ENCODE data around the gene ZKSCAN1. TPM values are rescaled to one million over a fixed set of nuclear protein-coding genes. Genes with fewer than 3 reads are reported as not detected.
A peak's percentile ranks its signal among the peaks of the same experiment; 100 is the strongest.
"Not testable (repeated sequence)": the region's sequence is repeated elsewhere in the genome, so short reads cannot be mapped to it uniquely, and the experiment has no call there.

ZKSCAN1 gene
- total RNA-seq, result 59.0 and 70.6 TPM in 2 replicates

DNA sequence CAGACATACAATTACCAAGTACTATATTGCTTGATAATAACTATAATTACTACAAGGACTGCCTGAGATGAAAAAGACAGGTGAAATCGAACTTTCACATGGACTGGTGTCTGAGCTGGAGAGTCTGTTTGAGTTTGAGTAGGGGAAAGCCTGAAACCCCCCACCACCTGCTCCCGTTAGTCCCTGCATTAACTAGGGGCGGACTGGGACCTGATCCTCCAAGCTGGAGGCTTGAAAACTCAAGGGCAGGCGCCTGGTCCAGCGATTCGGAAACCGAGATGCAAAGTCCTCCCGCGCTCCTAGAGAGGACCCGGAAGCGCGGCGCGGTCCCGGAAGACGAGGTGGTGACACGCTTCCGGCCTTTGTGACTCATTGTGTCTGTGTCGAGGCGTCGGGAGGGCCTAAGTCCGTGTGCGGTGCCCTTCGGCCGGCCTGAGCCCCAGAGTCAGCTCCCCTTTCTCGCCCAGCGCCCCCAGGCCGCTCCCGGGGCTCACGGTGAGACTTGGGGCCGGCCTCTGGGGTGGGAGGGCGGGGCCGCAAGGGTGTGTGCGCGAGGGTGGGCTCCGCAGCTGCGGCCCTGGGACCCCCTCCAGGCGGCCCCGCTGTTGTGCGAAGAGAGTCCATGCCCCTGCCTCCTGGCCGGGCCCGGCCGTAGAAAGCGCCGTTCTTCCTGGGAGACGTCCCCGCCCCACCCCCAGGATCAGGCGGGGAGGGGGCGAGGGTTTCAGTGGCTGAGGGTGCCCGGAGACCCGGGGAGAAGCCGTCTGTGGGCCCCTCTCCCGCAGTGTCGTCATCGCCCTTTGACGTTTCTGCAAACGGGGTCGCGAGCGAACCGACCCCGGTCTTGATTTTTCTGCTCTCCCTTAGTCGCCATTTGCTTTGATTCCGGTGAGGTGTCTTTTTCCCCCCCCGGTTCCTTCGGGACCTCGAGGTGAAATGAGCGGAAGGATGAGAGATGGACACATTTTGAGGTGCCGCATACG, at the start of gene ZKSCAN1:
ZKSCAN1 (plus strand) TSS at position 365 of the 983 bp plus-strand sequence. CDS start 7,911 bp downstream, outside the sequence.
- TF ChIP-seq, protein P1, sequence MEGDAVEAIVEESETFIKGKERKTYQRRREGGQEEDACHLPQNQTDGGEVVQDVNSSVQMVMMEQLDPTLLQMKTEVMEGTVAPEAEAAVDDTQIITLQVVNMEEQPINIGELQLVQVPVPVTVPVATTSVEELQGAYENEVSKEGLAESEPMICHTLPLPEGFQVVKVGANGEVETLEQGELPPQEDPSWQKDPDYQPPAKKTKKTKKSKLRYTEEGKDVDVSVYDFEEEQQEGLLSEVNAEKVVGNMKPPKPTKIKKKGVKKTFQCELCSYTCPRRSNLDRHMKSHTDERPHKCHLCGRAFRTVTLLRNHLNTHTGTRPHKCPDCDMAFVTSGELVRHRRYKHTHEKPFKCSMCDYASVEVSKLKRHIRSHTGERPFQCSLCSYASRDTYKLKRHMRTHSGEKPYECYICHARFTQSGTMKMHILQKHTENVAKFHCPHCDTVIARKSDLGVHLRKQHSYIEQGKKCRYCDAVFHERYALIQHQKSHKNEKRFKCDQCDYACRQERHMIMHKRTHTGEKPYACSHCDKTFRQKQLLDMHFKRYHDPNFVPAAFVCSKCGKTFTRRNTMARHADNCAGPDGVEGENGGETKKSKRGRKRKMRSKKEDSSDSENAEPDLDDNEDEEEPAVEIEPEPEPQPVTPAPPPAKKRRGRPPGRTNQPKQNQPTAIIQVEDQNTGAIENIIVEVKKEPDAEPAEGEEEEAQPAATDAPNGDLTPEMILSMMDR (IDR thresholded peaks at IDR 0.05), result no peak
- intact Hi-C loops (cut with micrococcal nuclease), result loop anchor here (1.0 to 2.0 kb wide), 6 partner anchors 18 to 543 kb away; partner anchors contain the start of genes TRIM4, ZKSCAN5, ZNF3 and ZNF789
- POLR2A ChIA-PET, result interaction anchor here (0.6 to 3.0 kb wide), 18 partner anchors 14 to 860 kb away, joined by 3 to 38 read pairs (median 4); partner anchors contain the start of genes AP4M1, COPS6, GNB2 and LAMTOR4
- peak within 1 kb of the TSS; percentile 90 for H3K4me3 Mint-ChIP-seq
- H3K4me1 Mint-ChIP-seq, result peaks cover 34% of the 10 kb centered on the region
- DNase-seq (peak; percentile 76), ATAC-seq (ENCODE audit: low read depth) (peak; percentile 97)
- H3K27me3 Mint-ChIP-seq, result peaks cover 6% of the 10 kb centered on the region
- peak within 1 kb of the TSS; percentile 84 for H3K27ac Mint-ChIP-seq
- H3K36me3 Mint-ChIP-seq (ENCODE audit: low read depth), result peaks cover 19% of the 10 kb centered on the region
- CTCF ChIA-PET, result interaction anchor here (0.6 to 1.2 kb wide), 3 partner anchors 25 to 544 kb away, joined by 3 read pairs; no protein-coding TSS in a partner anchor
- H3K9me3 Mint-ChIP-seq, result no peaks in the 10 kb centered on the region

DNA sequence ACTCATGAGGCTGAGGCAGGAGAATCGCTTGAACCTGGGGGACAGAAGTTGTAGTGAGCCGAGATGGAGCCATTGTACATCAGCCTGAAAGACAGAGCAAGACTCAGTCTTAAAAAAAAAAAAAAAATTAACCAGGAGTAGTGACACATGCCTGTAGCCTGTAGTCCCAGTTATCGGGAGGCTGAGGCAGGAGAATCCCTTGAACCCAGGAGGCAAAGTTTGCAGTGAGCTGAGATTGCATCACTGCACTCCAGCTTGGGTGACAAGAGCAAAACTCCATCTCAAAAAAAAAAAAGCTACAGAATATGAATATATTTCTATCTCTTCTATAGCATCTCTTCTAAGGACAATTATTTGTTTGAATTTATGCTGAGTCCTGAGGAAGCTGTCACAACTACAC, 46.1 kb upstream of the ZKSCAN1 start:
- no peaks in the 10 kb centered on the region for H3K36me3 Mint-ChIP-seq (ENCODE audit: low read depth)
- H3K27ac Mint-ChIP-seq, result no peak overlapping the region
- H3K4me1 Mint-ChIP-seq, result no peaks in the 10 kb centered on the region
- DNase-seq (no peak), ATAC-seq (ENCODE audit: low read depth) (no peak)
- no peaks in the 10 kb centered on the region for H3K9me3 Mint-ChIP-seq
- ChIA-PET CTCF (no interaction called here), POLR2A (no interaction called here)
- TF ChIP-seq, protein P1 (IDR thresholded peaks at IDR 0.05), result no peak
- H3K27me3 Mint-ChIP-seq, result peaks cover 36% of the 10 kb centered on the region
- intact Hi-C loops (cut with micrococcal nuclease), result no loop called here
- H3K4me3 Mint-ChIP-seq, result no peak overlapping the region

DNA sequence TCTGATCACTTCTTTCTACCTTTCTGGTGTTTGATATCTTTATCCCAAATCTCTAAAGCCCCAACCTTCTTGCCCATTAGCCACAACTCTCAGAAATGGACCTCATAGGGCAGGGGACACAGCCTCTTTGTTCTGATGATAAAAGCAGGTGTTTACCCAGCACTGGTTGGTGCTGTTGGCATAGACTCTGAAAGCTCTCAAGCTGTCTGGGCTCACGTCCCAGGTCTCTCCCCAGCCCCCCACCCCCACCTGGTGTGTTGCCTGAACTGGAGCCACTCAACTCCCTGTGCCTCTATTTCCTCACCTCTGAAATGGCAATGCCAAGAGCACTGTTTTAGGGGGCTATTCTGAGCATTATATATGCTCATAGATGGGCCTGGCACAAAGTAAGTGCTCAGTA, 45.6 kb upstream of the ZKSCAN1 start:
- H3K36me3 Mint-ChIP-seq (ENCODE audit: low read depth); ATAC-seq (ENCODE audit: low read depth); POLR2A ChIA-PET; DNase-seq; H3K4me1 Mint-ChIP-seq; CTCF ChIA-PET; H3K4me3 Mint-ChIP-seq; H3K27ac Mint-ChIP-seq; H3K9me3 Mint-ChIP-seq; intact Hi-C loops (cut with micrococcal nuclease): not testable (repeated sequence)
- H3K27me3 Mint-ChIP-seq, result peaks cover 32% of the 10 kb centered on the region

DNA sequence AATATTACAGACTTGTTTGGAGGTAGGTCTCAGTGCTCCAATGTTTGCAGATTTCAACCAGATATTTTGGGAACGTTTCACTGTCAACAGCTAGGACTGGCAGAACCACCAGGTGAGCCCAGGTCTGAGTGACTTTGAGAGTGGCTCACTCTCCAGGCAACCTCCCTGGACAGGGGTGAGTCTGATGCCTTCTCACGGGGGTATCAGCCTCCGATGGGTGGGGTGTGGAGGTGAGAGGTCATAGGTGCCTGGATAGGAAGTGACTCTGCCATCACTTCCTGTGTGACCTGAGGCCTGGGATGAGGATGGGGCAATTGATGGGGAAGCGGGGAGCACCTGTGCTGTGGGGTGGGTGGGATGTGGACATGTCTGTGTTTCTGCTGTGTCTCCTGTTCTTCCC, 44.2 kb upstream of the ZKSCAN1 start:
- Mint-ChIP-seq H3K36me3 (ENCODE audit: low read depth) (no peaks in the 10 kb centered on the region), H3K27ac (no peak overlapping the region), H3K9me3 (no peaks in the 10 kb centered on the region), H3K4me1 (no peaks in the 10 kb centered on the region), H3K27me3 (peaks cover 34% of the 10 kb centered on the region), H3K4me3 (no peak overlapping the region)
- ChIA-PET CTCF (no interaction called here), POLR2A (no interaction called here)
- DNase-seq, result no peak
- TF ChIP-seq, protein P1 (IDR thresholded peaks at IDR 0.05), result no peak
- intact Hi-C loops (cut with micrococcal nuclease), result no loop called here
- no peak for ATAC-seq (ENCODE audit: low read depth)

DNA sequence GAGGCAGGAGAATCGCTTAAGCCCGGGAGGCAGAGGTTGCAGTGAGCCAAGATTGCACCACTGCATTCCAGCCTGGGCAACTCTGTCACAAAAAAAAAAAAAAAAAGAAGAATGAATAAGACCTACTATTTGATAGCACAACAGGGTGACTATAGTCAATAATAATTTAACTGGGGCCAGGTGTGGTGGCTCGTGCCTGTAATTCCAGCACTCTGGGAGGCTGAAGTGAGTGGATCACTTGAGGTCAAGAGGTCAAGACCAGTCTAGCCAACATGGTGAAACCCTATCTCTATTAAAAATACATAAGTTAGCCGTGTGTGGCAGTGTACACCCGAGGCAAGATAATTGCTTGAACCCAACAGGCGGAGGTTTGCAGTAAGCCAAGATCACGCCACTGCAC, 41.6 kb upstream of the ZKSCAN1 start:
- H3K4me1 Mint-ChIP-seq; H3K4me3 Mint-ChIP-seq; DNase-seq; H3K9me3 Mint-ChIP-seq; H3K36me3 Mint-ChIP-seq (ENCODE audit: low read depth); H3K27ac Mint-ChIP-seq; intact Hi-C loops (cut with micrococcal nuclease); ATAC-seq (ENCODE audit: low read depth); POLR2A ChIA-PET; CTCF ChIA-PET: not testable (repeated sequence)
- peaks cover 26% of the 10 kb centered on the region for H3K27me3 Mint-ChIP-seq

DNA sequence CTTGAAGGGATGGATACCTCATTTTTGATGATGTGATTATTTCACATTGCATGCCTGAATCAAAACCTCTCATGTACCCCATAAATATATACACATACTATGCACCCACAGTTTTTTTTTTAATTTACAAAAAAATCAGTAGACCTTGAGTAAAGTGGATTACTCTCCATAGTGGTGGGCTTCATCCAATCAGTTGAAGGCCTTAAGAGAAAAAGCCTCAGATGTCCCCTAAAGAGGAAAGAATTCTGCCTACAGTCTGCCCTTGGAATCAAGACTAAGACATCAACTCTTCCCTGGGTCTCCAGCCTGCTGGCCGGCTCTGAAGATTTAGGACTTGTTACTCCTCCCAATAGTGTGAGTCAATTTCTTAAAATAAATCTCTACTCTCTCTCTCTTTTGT, 40.7 kb upstream of the ZKSCAN1 start:
- H3K27me3 Mint-ChIP-seq, result peaks cover 26% of the 10 kb centered on the region
- CTCF ChIA-PET, result no interaction called here
- TF ChIP-seq, protein P1 (IDR thresholded peaks at IDR 0.05), result no peak
- H3K36me3 Mint-ChIP-seq (ENCODE audit: low read depth), result no peaks in the 10 kb centered on the region
- H3K4me1 Mint-ChIP-seq, result no peaks in the 10 kb centered on the region
- no peak overlapping the region for H3K27ac Mint-ChIP-seq
- H3K4me3 Mint-ChIP-seq, result no peak overlapping the region
- ATAC-seq (ENCODE audit: low read depth), result no peak
- intact Hi-C loops (cut with micrococcal nuclease), result no loop called here
- POLR2A ChIA-PET, result no interaction called here
- DNase-seq, result no peak
- H3K9me3 Mint-ChIP-seq, result no peaks in the 10 kb centered on the region
